ENCODE data around the gene CTNNA2.

- TF ChIP-seq ZBTB1 (CRISPR knock-in tag; IDR thresholded peaks at IDR 0.05; ENCODE audit: borderline replicate concordance, low read depth): no peak
- TF ChIP-seq RAD21 (CRISPR knock-in tag; conservative IDR thresholded peaks at IDR 0.05 in 1 of 2, IDR thresholded peaks at IDR 0.05 in 1 of 2): no peak
- no peak for TF ChIP-seq HDAC1 (IDR thresholded peaks at IDR 0.05)
- no peak for TF ChIP-seq CCNT2 (IDR thresholded peaks at IDR 0.05; ENCODE audit: borderline replicate concordance, extremely low read depth, insufficient read length, low read depth, low read length)
- peak; percentile 43; the same call in 1 of the 2 replicates for TF ChIP-seq NFIC (IDR thresholded peaks at IDR 0.05)
- no peak for TF ChIP-seq FOXK1 (CRISPR knock-in tag; IDR thresholded peaks at IDR 0.05; ENCODE audit: borderline replicate concordance)
- TF ChIP-seq CTCF (IDR thresholded peaks at IDR 0.05 in 2 of 3, conservative IDR thresholded peaks at IDR 0.05 in 1 of 3; ENCODE audit: insufficient read depth in 2 of 3, low read depth in 1 of 3, low read length in 3 of 3): no peak
- TF ChIP-seq GATA2 (CRISPR knock-in tag; IDR thresholded peaks at IDR 0.05): no peak
- TF ChIP-seq TBP (optimal IDR thresholded peaks at IDR 0.05; ENCODE audit: low read depth, low read length): no peak
- no peak for TF ChIP-seq FOXP1 (CRISPR knock-in tag; IDR thresholded peaks at IDR 0.05)
- no peak for TF ChIP-seq E2F1 (CRISPR knock-in tag; IDR thresholded peaks at IDR 0.05)
- TF ChIP-seq CBX3 (IDR thresholded peaks at IDR 0.05; ENCODE audit: borderline replicate concordance in 1 of 2, low read length in 2 of 2): no peak
These were observed 849.1 kb downstream of the CTNNA2 start for GRCh38 chr2:80361904-80362303.

Data from K562 (cell line).